ENCODE data around the gene KIAA1614. TPM values are rescaled to one million over a fixed set of nuclear protein-coding genes. Genes with fewer than 3 reads are reported as not detected.

The KIAA1614 gene
- total RNA-seq, 1 donor from 2014 or later: 0.16 TPM

- Mint-ChIP-seq H3K4me3 (no peak overlapping the region), H3K27ac (no peak overlapping the region), H3K4me1 (peaks cover 9% of the 10 kb centered on the region), H3K27me3 (peaks cover 5% of the 10 kb centered on the region), H3K36me3 (ENCODE audit: low read depth) (no peaks in the 10 kb centered on the region), H3K9me3 (no peaks in the 10 kb centered on the region)
- DNase-seq: no peak
- intact Hi-C loops (cut with micrococcal nuclease): no loop called here
Measured at GRCh38 chr1:180935326-180936109, 22.8 kb downstream of the KIAA1614 start.

- H3K27me3 Mint-ChIP-seq: peaks cover 5% of the 10 kb centered on the region
- no peaks in the 10 kb centered on the region for H3K36me3 Mint-ChIP-seq (ENCODE audit: low read depth)
- intact Hi-C loops (cut with micrococcal nuclease): no loop called here
- no peaks in the 10 kb centered on the region for H3K9me3 Mint-ChIP-seq
- no peak for DNase-seq
- H3K4me1 Mint-ChIP-seq: peaks cover 9% of the 10 kb centered on the region
- no peak overlapping the region for H3K4me3 Mint-ChIP-seq
- no peak overlapping the region for H3K27ac Mint-ChIP-seq
Measured at GRCh38 chr1:180936110-180937011, 23.7 kb downstream of the KIAA1614 start.

GRCh38 chr1:180937012-180937372 lies 24.3 kb downstream of the KIAA1614 start:
- intact Hi-C loops (cut with micrococcal nuclease): no loop called here
- H3K36me3 Mint-ChIP-seq (ENCODE audit: low read depth): no peaks in the 10 kb centered on the region
- H3K27ac Mint-ChIP-seq: no peak overlapping the region
- H3K4me3 Mint-ChIP-seq: no peak overlapping the region
- H3K4me1 Mint-ChIP-seq: peaks cover 9% of the 10 kb centered on the region
- peaks cover 5% of the 10 kb centered on the region for H3K27me3 Mint-ChIP-seq
- DNase-seq: no peak
- no peaks in the 10 kb centered on the region for H3K9me3 Mint-ChIP-seq

GRCh38 chr1:180937624-180938225 lies 25.0 kb downstream of the KIAA1614 start:
- peaks cover 2% of the 10 kb centered on the region for H3K36me3 Mint-ChIP-seq (ENCODE audit: low read depth)
- H3K27ac Mint-ChIP-seq: no peak overlapping the region
- DNase-seq: no peak
- H3K4me3 Mint-ChIP-seq: no peak overlapping the region
- intact Hi-C loops (cut with micrococcal nuclease): no loop called here
- H3K4me1 Mint-ChIP-seq: peaks cover 9% of the 10 kb centered on the region
- peaks cover 5% of the 10 kb centered on the region for H3K27me3 Mint-ChIP-seq
- no peaks in the 10 kb centered on the region for H3K9me3 Mint-ChIP-seq

GRCh38 chr1:180939073-180939710 lies 26.5 kb downstream of the KIAA1614 start:
- no peak overlapping the region for H3K4me3 Mint-ChIP-seq
- H3K4me1 Mint-ChIP-seq: peaks cover 9% of the 10 kb centered on the region
- peaks cover 3% of the 10 kb centered on the region for H3K36me3 Mint-ChIP-seq (ENCODE audit: low read depth)
- intact Hi-C loops (cut with micrococcal nuclease): no loop called here
- H3K27me3 Mint-ChIP-seq: peaks cover 5% of the 10 kb centered on the region
- no peak overlapping the region for H3K27ac Mint-ChIP-seq
- DNase-seq: no peak
- no peaks in the 10 kb centered on the region for H3K9me3 Mint-ChIP-seq

GRCh38 chr1:180939711-180940103 lies 27.0 kb downstream of the KIAA1614 start:
- Mint-ChIP-seq H3K27ac (no peak overlapping the region), H3K4me3 (no peak overlapping the region), H3K9me3 (no peaks in the 10 kb centered on the region), H3K36me3 (ENCODE audit: low read depth) (peaks cover 7% of the 10 kb centered on the region), H3K27me3 (peaks cover 5% of the 10 kb centered on the region), H3K4me1 (peaks cover 5% of the 10 kb centered on the region)
- no peak for DNase-seq
- intact Hi-C loops (cut with micrococcal nuclease): no loop called here

DNA sequence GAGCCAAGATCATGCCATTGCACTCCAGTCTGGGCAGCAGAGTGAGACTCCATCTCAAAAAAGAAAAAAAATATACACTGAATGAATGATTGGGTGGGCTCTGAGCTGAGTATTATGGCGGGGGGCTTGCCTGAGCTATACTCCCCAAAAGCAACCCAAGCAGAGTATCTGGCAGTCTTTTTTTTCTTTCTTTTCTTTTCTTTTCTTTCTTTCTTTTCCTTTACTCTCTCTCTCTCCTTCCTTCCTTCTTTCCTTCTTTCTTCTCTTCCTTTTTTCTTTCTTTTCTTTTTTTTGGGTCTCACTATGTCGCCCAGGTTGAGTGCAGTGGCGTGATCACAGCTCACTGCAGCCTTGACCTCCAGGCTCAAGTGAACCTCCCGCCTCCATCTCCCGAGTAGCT lies 27.7 kb downstream of the KIAA1614 start:
- H3K27me3 Mint-ChIP-seq: peaks cover 5% of the 10 kb centered on the region
- H3K9me3 Mint-ChIP-seq: no peaks in the 10 kb centered on the region
- H3K36me3 Mint-ChIP-seq (ENCODE audit: low read depth): peaks cover 7% of the 10 kb centered on the region
- no peak for DNase-seq
- intact Hi-C loops (cut with micrococcal nuclease): no loop called here
- no peak overlapping the region for H3K27ac Mint-ChIP-seq
- H3K4me3 Mint-ChIP-seq: no peak overlapping the region
- peaks cover 5% of the 10 kb centered on the region for H3K4me1 Mint-ChIP-seq

GRCh38 chr1:180941518-180942275 lies 29.0 kb downstream of the KIAA1614 start:
- no peak overlapping the region for H3K4me3 Mint-ChIP-seq
- H3K27me3 Mint-ChIP-seq: peaks cover 5% of the 10 kb centered on the region
- H3K27ac Mint-ChIP-seq: no peak overlapping the region
- H3K9me3 Mint-ChIP-seq: peaks cover 2% of the 10 kb centered on the region
- peaks cover 6% of the 10 kb centered on the region for H3K4me1 Mint-ChIP-seq
- peaks cover 17% of the 10 kb centered on the region for H3K36me3 Mint-ChIP-seq (ENCODE audit: low read depth)
- intact Hi-C loops (cut with micrococcal nuclease): no loop called here
- no peak for DNase-seq

- intact Hi-C loops (cut with micrococcal nuclease): no loop called here
- Mint-ChIP-seq H3K27ac (no peak overlapping the region), H3K27me3 (no peaks in the 10 kb centered on the region), H3K4me3 (no peak overlapping the region), H3K36me3 (ENCODE audit: low read depth) (peaks cover 40% of the 10 kb centered on the region), H3K9me3 (peaks cover 14% of the 10 kb centered on the region), H3K4me1 (peaks cover 5% of the 10 kb centered on the region)
- no peak for DNase-seq
Measured at GRCh38 chr1:180945151-180945550, 32.5 kb downstream of the KIAA1614 start.

GRCh38 chr1:180945551-180945950 lies 32.9 kb downstream of the KIAA1614 start:
- Mint-ChIP-seq H3K27ac (no peak overlapping the region), H3K4me3 (no peak overlapping the region), H3K4me1 (peaks cover 5% of the 10 kb centered on the region), H3K27me3 (no peaks in the 10 kb centered on the region), H3K9me3 (peaks cover 14% of the 10 kb centered on the region), H3K36me3 (ENCODE audit: low read depth) (peaks cover 41% of the 10 kb centered on the region)
- DNase-seq: no peak
- intact Hi-C loops (cut with micrococcal nuclease): no loop called here

DNA sequence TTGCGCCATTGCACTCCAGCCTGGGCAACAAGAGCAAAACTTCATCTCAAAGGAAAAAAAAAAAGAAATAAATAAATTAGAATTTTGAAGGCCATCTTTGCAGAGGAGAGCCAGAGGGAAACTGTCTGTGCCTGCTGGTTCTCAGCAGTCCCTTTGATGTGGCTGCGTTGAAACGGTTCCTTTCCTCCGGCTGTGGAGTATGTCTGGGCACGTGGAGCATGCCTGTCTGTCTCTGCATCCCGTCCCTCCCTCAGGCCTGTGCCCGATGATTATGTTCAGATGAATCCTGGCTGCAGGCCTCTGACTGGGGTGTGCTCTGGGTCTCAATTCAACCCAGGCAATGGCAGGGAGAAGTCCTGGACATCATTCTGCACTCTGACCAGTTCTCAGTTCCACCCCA lies 33.4 kb downstream of the KIAA1614 start:
- H3K4me3 Mint-ChIP-seq: no peak overlapping the region
- intact Hi-C loops (cut with micrococcal nuclease): no loop called here
- H3K4me1 Mint-ChIP-seq: peaks cover 5% of the 10 kb centered on the region
- H3K9me3 Mint-ChIP-seq: peaks cover 14% of the 10 kb centered on the region
- peaks cover 43% of the 10 kb centered on the region for H3K36me3 Mint-ChIP-seq (ENCODE audit: low read depth)
- DNase-seq: no peak
- no peak overlapping the region for H3K27ac Mint-ChIP-seq
- H3K27me3 Mint-ChIP-seq: no peaks in the 10 kb centered on the region

GRCh38 chr1:180946541-180947498 lies 34.1 kb downstream of the KIAA1614 start:
- Mint-ChIP-seq H3K27ac (no peak overlapping the region), H3K36me3 (ENCODE audit: low read depth) (peaks cover 43% of the 10 kb centered on the region), H3K27me3 (no peaks in the 10 kb centered on the region), H3K9me3 (peaks cover 14% of the 10 kb centered on the region), H3K4me3 (peak overlapping the region; percentile 20), H3K4me1 (peaks cover 5% of the 10 kb centered on the region)
- DNase-seq: no peak
- intact Hi-C loops (cut with micrococcal nuclease): no loop called here
